Activated CD8-positive, alpha-beta memory T cell treated with anti-CD3 and anti-CD28 coated beads for 1 hour (primary cell): ENCODE data around the gene CCDC14.

Source experiments
- DNase-seq, 2 donors: peaks; one replicate each; pipeline ENCODE4 v3.0.0-alpha.2; 2020; ENCODE audit warnings: low read depth in 1 of 2; ENCODE audit errors: extremely low read depth in 1 of 2

The CCDC14 gene

GRCh38 chr3:123864706-123865105 is 96.3 kb downstream of the CCDC14 start:
- DNase-seq, result no peak
